CD14-positive monocyte (primary cell): ENCODE data around the gene FAM50B. TPM values are rescaled to one million over a fixed set of nuclear protein-coding genes. Genes with fewer than 3 reads are reported as not detected.

Source experiments
- DNase-seq, 3 donors: peaks; one replicate each; pipeline ENCODE4 v3.0.0-alpha.2; 2011 to 2022
- H2AFZ ChIP-seq: 2 replicates; pipeline ENCODE4 v1.6.0; 2012; ENCODE audit warnings: mild to moderate bottlenecking, low read depth, low read length, inconsistent platforms; ENCODE audit not compliant: insufficient read depth, poor library complexity, severe bottlenecking
- H3K27ac ChIP-seq, 2 donors: 1 replicate in 1 of 2; 2 replicates in 1 of 2; pipeline ENCODE4 v1.5.1; 2012 to 2013; ENCODE audit warnings: low read length in 2 of 2, control low read depth in 1 of 2, inconsistent platforms in 1 of 2, low read depth in 1 of 2, mild to moderate bottlenecking in 1 of 2
- H3K27me3 ChIP-seq, 2 donors: one replicate each; pipeline versions ENCODE4 v1.6.0 to v1.6.1; 2011 to 2013; ENCODE audit warnings: low read length in 2 of 2; ENCODE audit not compliant: control insufficient read depth in 2 of 2, insufficient read depth in 2 of 2
- H3K36me3 ChIP-seq, 2 donors: replicated peaks in 1 of 2; 1 replicate in 1 of 2; 2 replicates in 1 of 2; pipeline versions ENCODE4 v1.5.1 to v1.6.1; 2012 to 2013; ENCODE audit warnings: low read length in 2 of 2, control low read depth in 1 of 2, inconsistent platforms in 1 of 2, mild to moderate bottlenecking in 1 of 2; ENCODE audit not compliant: insufficient read depth in 2 of 2, control insufficient read depth in 1 of 2
- H3K4me1 ChIP-seq, 2 donors: 1 replicate in 1 of 2; 2 replicates in 1 of 2; pipeline versions ENCODE4 v1.5.1 to v1.6.1; 2012 to 2013; ENCODE audit warnings: low read length in 2 of 2, control low read depth in 1 of 2, inconsistent platforms in 1 of 2, mild to moderate bottlenecking in 1 of 2, moderate library complexity in 1 of 2; ENCODE audit not compliant: insufficient read depth in 2 of 2, control insufficient read depth in 1 of 2
- H3K4me2 ChIP-seq: replicated peaks from 2 replicates; pipeline ENCODE3; 2012; ENCODE audit warnings: low read length, moderate library complexity, mild to moderate bottlenecking; ENCODE audit not compliant: poor library complexity, severe bottlenecking; ENCODE audit errors: extremely low read depth
- H3K4me3 ChIP-seq, 3 experiments: fragments of 200-600 bp in 1 of 3; sonication (generic) in 1 of 3; replicated peaks in 1 of 3; 1 replicate in 2 of 3; 2 replicates in 1 of 3; pipeline ENCODE4 v1.5.1; 2011 to 2013; ENCODE audit warnings: low read length in 3 of 3, mild to moderate bottlenecking in 3 of 3, control low read depth in 2 of 3, low read depth in 2 of 3, inconsistent platforms in 1 of 3, moderate library complexity in 1 of 3
- H3K79me2 ChIP-seq: 2 replicates; pipeline ENCODE4 v1.6.0; 2012; ENCODE audit warnings: mild to moderate bottlenecking, control low read depth, inconsistent platforms, low read length, moderate library complexity; ENCODE audit not compliant: insufficient read depth
- H3K9ac ChIP-seq: 2 replicates; pipeline ENCODE4 v1.6.0; 2017; ENCODE audit warnings: low read length, mild to moderate bottlenecking; ENCODE audit not compliant: insufficient read depth, poor library complexity, severe bottlenecking
- H3K9me3 ChIP-seq, 2 donors: replicated peaks in 1 of 2; 1 replicate in 1 of 2; 2 replicates in 1 of 2; pipeline versions ENCODE4 v1.5.1 to v1.6.1; 2012 to 2013; ENCODE audit warnings: low read length in 2 of 2, control low read depth in 1 of 2; ENCODE audit not compliant: control insufficient read depth in 1 of 2, insufficient read depth in 1 of 2
- H4K20me1 ChIP-seq: 2 replicates; pipeline ENCODE4 v1.6.0; 2012; ENCODE audit warnings: mild to moderate bottlenecking, low read length, control low read depth, moderate library complexity; ENCODE audit not compliant: insufficient read depth
- H3K27ac Mint-ChIP-seq, 7 donors: one replicate each; pipeline ENCODE4 v1.8.0; 2020; ENCODE audit warnings: mild to moderate bottlenecking in 7 of 7, mixed read lengths in 7 of 7, moderate library complexity in 6 of 7, inconsistent platforms in 2 of 7
- H3K27me3 Mint-ChIP-seq, 3 donors: one replicate each; pipeline ENCODE4 v1.8.0; 2021 to 2022; ENCODE audit warnings: low read depth in 3 of 3, mild to moderate bottlenecking in 3 of 3, mixed read lengths in 3 of 3, moderate library complexity in 3 of 3, inconsistent platforms in 1 of 3
- H3K36me3 Mint-ChIP-seq, 2 donors: one replicate each; pipeline ENCODE4 v1.8.0; 2020; ENCODE audit warnings: mixed read lengths in 2 of 2, inconsistent platforms in 1 of 2, mild to moderate bottlenecking in 1 of 2
- H3K4me1 Mint-ChIP-seq: one replicate; pipeline ENCODE4 v1.8.0; 2020; ENCODE audit warnings: mild to moderate bottlenecking, mixed read lengths
- H3K4me3 Mint-ChIP-seq, 2 donors: one replicate each; pipeline ENCODE4 v1.8.0; 2020; ENCODE audit warnings: mild to moderate bottlenecking in 2 of 2, mixed read lengths in 2 of 2, moderate library complexity in 1 of 2
- H3K9me3 Mint-ChIP-seq, 7 donors: one replicate each; pipeline ENCODE4 v1.8.0; 2020 to 2022; ENCODE audit warnings: mixed read lengths in 7 of 7, mild to moderate bottlenecking in 6 of 7, moderate library complexity in 6 of 7, inconsistent platforms in 2 of 7
- WGBS: methylation state at CpG from one replicate; pipeline ENCODE4 v1.1.5; 2013; ENCODE audit warnings: missing lambda C conversion rate; ENCODE audit not compliant: insufficient coverage; 5-methylcytosine and 5-hydroxymethylcytosine counted together
- intact Hi-C, 2 donors: fragments of 100-400 bp; cut with micrococcal nuclease; formaldehyde crosslinking; loops; one replicate each; pipeline versions ENCODE4 v1.15.0 to v1.15.1; 2023
- polyA plus RNA-seq, 3 donors: library from polyadenylated mRNA; depleted of rRNA in 1 of 3; unstranded in 2 of 3; stranded (reverse) in 1 of 3; fragments of 300-500 nt in 2 of 3; fragments of >200 nt in 1 of 3; fragmentation: Illumina TruSeq in 2 of 3; gene quantifications; 1 replicate in 2 of 3; 2 replicates in 1 of 3; pipeline ENCODE4 v1.2.3, GENCODE V29; 2012 to 2021
- TF ChIP-seq, protein P1 (sequence below): fragments of 200-600 bp; IDR thresholded peaks from one replicate; pipeline ENCODE4 v1.8.0; 2022; ENCODE audit warnings: antibody characterized with exemption, mild to moderate bottlenecking

Gene FAM50B
- polyA plus RNA-seq, 3 donors: 1.8 to 3.3 (median 3.0) TPM

DNA sequence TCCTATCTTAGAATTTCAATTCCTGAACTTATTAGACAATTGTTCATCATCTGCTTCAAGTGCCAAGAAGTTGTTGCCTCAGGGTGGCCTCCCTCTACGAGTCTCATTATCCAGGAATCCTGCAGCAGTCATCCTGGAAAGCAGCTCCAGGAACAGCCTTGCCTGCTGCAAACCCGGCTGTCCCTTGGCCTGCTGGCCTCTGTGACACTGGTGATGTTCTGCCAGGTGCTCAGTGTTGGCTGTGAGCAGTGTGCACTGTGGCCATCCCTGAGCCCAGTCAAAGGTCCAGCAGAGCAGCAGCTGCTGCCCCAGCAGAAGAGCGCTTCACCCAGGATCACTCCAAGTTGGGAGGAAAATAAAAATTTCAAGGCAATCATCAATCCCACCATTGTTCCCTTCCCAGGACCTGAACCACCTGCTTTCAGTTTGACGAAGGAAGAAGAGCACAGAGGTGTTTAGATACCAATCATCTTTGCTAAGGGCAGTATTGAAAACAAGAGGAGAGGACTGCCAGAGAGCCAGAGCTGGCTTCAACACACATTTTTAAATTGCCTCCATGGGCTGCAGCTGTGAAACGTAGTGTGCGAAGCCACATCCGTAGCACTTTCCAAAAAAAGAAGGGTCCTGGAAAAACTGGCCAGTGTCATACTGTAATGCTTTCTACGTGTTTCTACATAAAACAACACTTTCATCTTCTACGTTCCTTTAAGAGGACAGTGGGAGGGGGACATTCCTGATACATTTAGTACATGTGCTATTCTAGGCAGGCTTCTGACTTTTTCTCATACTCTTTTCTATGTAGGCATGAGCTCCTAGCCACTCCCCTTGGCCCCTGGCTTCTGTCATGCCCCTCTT, 7.2 kb upstream of the FAM50B start:
- H3K9ac ChIP-seq: no peak overlapping the region
- H3K4me2 ChIP-seq: no peak overlapping the region
- intact Hi-C loops: no loop called here
- Mint-ChIP-seq H3K36me3 (no peaks in the 10 kb centered on the region), H3K9me3 (no peaks in the 10 kb centered on the region), H3K4me1 (no peaks in the 10 kb centered on the region), H3K4me3 (no peak overlapping the region), H3K27ac (no peak overlapping the region), H3K27me3 (peaks cover 0 to 4% (median 1%) of the 10 kb centered on the region in 3 donors)
- 93% methylated on average over 6 of the region's 9 CpGs for WGBS
- no peaks in the 10 kb centered on the region for H4K20me1 ChIP-seq
- DNase-seq: no peak
- no peak overlapping the region for H3K4me3 ChIP-seq
- no peak overlapping the region for H3K27ac ChIP-seq
- no peaks in the 10 kb centered on the region for H3K27me3 ChIP-seq
- H3K4me1 ChIP-seq: no peaks in the 10 kb centered on the region
- no peak overlapping the region for H2AFZ ChIP-seq
- TF ChIP-seq, protein P1, sequence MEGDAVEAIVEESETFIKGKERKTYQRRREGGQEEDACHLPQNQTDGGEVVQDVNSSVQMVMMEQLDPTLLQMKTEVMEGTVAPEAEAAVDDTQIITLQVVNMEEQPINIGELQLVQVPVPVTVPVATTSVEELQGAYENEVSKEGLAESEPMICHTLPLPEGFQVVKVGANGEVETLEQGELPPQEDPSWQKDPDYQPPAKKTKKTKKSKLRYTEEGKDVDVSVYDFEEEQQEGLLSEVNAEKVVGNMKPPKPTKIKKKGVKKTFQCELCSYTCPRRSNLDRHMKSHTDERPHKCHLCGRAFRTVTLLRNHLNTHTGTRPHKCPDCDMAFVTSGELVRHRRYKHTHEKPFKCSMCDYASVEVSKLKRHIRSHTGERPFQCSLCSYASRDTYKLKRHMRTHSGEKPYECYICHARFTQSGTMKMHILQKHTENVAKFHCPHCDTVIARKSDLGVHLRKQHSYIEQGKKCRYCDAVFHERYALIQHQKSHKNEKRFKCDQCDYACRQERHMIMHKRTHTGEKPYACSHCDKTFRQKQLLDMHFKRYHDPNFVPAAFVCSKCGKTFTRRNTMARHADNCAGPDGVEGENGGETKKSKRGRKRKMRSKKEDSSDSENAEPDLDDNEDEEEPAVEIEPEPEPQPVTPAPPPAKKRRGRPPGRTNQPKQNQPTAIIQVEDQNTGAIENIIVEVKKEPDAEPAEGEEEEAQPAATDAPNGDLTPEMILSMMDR: no peak
- no peaks in the 10 kb centered on the region for H3K9me3 ChIP-seq
- no peaks in the 10 kb centered on the region for H3K36me3 ChIP-seq
- H3K79me2 ChIP-seq: no peaks in the 10 kb centered on the region

DNA sequence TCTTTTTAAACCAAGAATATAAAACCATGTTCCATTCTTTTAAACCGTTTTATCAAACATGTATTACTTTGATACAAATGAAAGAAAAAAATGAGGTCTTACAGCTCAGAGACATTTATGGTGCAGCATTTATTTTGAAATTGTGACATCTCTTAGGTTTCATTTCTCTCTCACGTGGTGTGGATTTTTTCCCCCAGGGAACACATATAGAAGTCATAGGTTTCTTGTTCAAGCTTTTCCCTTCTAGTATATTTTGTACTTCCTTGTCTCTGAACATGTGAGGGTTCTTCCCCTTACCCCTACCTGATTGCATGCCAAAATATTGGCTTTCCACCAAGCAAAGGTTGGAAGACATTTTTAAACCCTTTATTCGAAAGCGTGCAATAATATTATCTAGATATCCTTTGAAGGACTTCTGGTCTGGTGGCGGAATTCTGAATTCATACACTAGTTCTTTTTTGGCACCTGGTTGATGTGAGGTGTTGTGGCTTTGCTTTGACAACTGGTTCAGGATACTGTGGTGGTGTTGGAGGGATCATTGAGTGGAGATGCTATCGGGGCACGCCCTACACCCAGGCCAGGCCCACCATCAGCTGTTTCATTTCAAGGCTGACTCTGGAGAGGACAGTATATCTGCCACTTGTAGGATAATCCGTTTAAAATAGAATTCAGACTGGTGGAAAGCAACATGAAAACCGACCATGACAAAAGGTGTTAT, 5.6 kb upstream of the FAM50B start:
- no peaks in the 10 kb centered on the region for H3K27me3 ChIP-seq
- no peak overlapping the region for H3K4me2 ChIP-seq
- H3K4me3 Mint-ChIP-seq: no peak overlapping the region
- peaks cover 0 to 3% (median 0%) of the 10 kb centered on the region in 7 donors for H3K9me3 Mint-ChIP-seq
- H4K20me1 ChIP-seq: no peaks in the 10 kb centered on the region
- H2AFZ ChIP-seq: no peak overlapping the region
- 96% methylated on average over 3 of the region's 9 CpGs for WGBS
- peak overlapping the region in 1 of 7 donors; percentile 2 for H3K27ac Mint-ChIP-seq
- H3K36me3 ChIP-seq: no peaks in the 10 kb centered on the region
- H3K9ac ChIP-seq: no peak overlapping the region
- H3K36me3 Mint-ChIP-seq: no peaks in the 10 kb centered on the region
- H3K9me3 ChIP-seq: no peaks in the 10 kb centered on the region
- no peak overlapping the region for H3K27ac ChIP-seq
- peaks cover 0 to 4% (median 0%) of the 10 kb centered on the region in 3 donors for H3K27me3 Mint-ChIP-seq
- no peaks in the 10 kb centered on the region for H3K79me2 ChIP-seq
- no peak for DNase-seq
- intact Hi-C loops: no loop called here
- peaks cover 4% of the 10 kb centered on the region in 2 donors for H3K4me1 ChIP-seq
- TF ChIP-seq, protein P1: no peak
- H3K4me1 Mint-ChIP-seq: peaks cover 5% of the 10 kb centered on the region
- H3K4me3 ChIP-seq: no peak overlapping the region
